HL-60 (cell line): ENCODE measurements around the gene NOTUM.
"Not testable (repeated sequence)": the region's sequence is repeated elsewhere in the genome, so short reads cannot be mapped to it uniquely, and the experiment has no call there.

ENCODE experiments used
- DNase-seq, 2 experiments: peaks; one replicate each; pipeline ENCODE4 v3.0.0-alpha.2; 2010 to 2020; ENCODE audit warnings: low read depth in 1 of 2, low spot score in 1 of 2
- H3K27ac ChIP-seq: fragments of 250-450 bp; sonication (Bioruptor Pico); replicated peaks from 2 replicates; pipeline ENCODE4 v1.5.1; 2020; ENCODE audit warnings: mild to moderate bottlenecking, moderate library complexity
- H3K27me3 ChIP-seq: fragments of 250-450 bp; sonication (Bioruptor Pico); 2 replicates; pipeline ENCODE4 v1.5.1; 2021; ENCODE audit warnings: mild to moderate bottlenecking, moderate library complexity; ENCODE audit not compliant: insufficient read depth, poor library complexity, severe bottlenecking
- H3K4me3 ChIP-seq: replicated peaks from 2 replicates; pipeline ENCODE4 v1.5.1; 2011; ENCODE audit warnings: mild to moderate bottlenecking, control low read depth, low read length; ENCODE audit not compliant: insufficient read depth
- CTCF ChIP-seq: IDR thresholded peaks from one replicate; pipeline ENCODE4 v1.5.1; 2011; ENCODE audit warnings: low read length, control low read depth, inconsistent platforms; ENCODE audit not compliant: insufficient read depth
- GABPA ChIP-seq: IDR thresholded peaks from 2 replicates; pipeline ENCODE4 v1.6.1; 2012; ENCODE audit warnings: low read depth
- POLR2AphosphoS5 ChIP-seq: IDR thresholded peaks from 2 replicates; pipeline ENCODE4 v1.6.1; 2012; ENCODE audit warnings: low read depth
- REST ChIP-seq: IDR thresholded peaks from 2 replicates; pipeline ENCODE4 v1.6.1; 2012; ENCODE audit warnings: low read depth; ENCODE audit not compliant: insufficient replicate concordance
- SPI1 ChIP-seq: IDR thresholded peaks from 2 replicates; pipeline ENCODE4 v1.6.1; 2012; ENCODE audit warnings: low read depth, mild to moderate bottlenecking, borderline replicate concordance

NOTUM gene

GRCh38 chr17:81983639-81984373 is 22.8 kb upstream of the NOTUM start:
- no peak for DNase-seq
- TF ChIP-seq CTCF = no peak
- TF ChIP-seq GABPA = no peak
- TF ChIP-seq SPI1 = no peak
- no peak for TF ChIP-seq REST
- TF ChIP-seq POLR2AphosphoS5 = no peak
- Histone ChIP-seq H3K4me3 (no peak overlapping the region), H3K27me3 (no peaks in the 10 kb centered on the region), H3K27ac (no peak overlapping the region)

- no peak for DNase-seq
- H3K27me3 ChIP-seq = no peaks in the 10 kb centered on the region
- TF ChIP-seq GABPA (no peak), REST (no peak), POLR2AphosphoS5 (no peak), CTCF (no peak), SPI1 (no peak)
- H3K27ac ChIP-seq = no peak overlapping the region
- H3K4me3 ChIP-seq = no peak overlapping the region
These were observed 22.1 kb upstream of the NOTUM start for GRCh38 chr17:81983011-81983638.

GRCh38 chr17:81981511-81981910 is 20.5 kb upstream of the NOTUM start:
- not testable (repeated sequence) for DNase-seq, H3K27me3 ChIP-seq, H3K4me3 ChIP-seq, H3K27ac ChIP-seq

- no peak for DNase-seq
- Histone ChIP-seq H3K4me3 (no peak overlapping the region), H3K27me3 (no peaks in the 10 kb centered on the region), H3K27ac (no peak overlapping the region)
- TF ChIP-seq CTCF = no peak
- no peak for TF ChIP-seq POLR2AphosphoS5
- TF ChIP-seq GABPA = no peak
- no peak for TF ChIP-seq REST
- TF ChIP-seq SPI1 = no peak
These were observed 19.8 kb upstream of the NOTUM start for GRCh38 chr17:81980707-81981343.
